ENCODE measurements around the gene NR3C2. TPM values are rescaled to one million over a fixed set of nuclear protein-coding genes. Genes with fewer than 3 reads are reported as not detected.

The NR3C2 gene
- total RNA-seq, 1 donor from 2014 or later, result 2.7 TPM

DNA sequence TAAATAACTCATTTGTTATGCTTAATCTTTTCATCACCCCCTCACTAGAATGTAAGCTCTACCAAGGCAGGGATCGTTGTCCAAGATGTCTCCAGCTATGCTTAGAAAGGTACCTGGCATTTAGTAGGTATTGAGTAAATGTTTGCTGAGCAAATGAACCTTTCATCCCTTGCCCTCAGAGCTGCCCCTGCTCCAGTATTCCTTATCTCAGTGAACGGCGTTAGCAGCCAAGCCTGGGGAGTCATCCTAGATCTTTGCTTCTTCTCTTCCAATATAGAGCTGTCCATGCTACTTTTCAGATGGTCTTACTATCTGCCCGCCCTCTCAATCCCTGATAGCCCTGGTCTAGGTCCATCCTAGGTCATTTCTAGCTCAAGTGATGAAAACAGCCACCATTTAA, 188.4 kb downstream of the NR3C2 start:
- TF ChIP-seq CTCF (IDR thresholded peaks at IDR 0.05; ENCODE audit: unreplicated experiment), result no peak
- DNase-seq (ENCODE audit: low spot score, unreplicated experiment), result no peak
- Mint-ChIP-seq H3K36me3 (ENCODE audit: insufficient read depth) (peaks cover 2% of the 10 kb centered on the region), H3K4me1 (ENCODE audit: low read depth) (peaks cover 9% of the 10 kb centered on the region), H3K4me3 (ENCODE audit: low read depth) (no peak overlapping the region), H3K27ac (peak overlapping the region; percentile 43), H3K9me3 (ENCODE audit: low read depth) (peaks cover 5% of the 10 kb centered on the region), H3K27me3 (no peaks in the 10 kb centered on the region)

DNA sequence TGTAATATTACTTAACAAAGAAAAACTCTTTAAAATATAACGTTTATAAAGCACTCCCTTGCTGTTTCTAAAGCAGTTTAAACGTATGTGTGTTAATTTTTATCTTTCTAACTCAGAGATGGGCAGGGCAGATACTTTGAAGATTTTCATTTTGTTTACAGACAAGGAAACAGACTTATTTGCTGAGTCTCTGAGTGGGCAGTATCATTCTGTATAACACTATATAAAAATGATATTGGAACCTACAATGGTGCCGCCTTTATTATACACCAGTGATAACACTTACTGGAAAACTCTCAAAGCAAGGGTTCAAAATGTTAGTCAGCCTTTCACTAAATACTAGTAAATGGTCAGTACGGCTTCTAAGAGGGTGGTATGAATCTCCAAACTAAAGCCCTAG, 193.4 kb downstream of the NR3C2 start:
- DNase-seq (ENCODE audit: low spot score, unreplicated experiment), result no peak
- H3K36me3 Mint-ChIP-seq (ENCODE audit: insufficient read depth), result peaks cover 2% of the 10 kb centered on the region
- H3K27ac Mint-ChIP-seq, result no peak overlapping the region
- H3K4me1 Mint-ChIP-seq (ENCODE audit: low read depth), result peaks cover 4% of the 10 kb centered on the region
- no peaks in the 10 kb centered on the region for H3K27me3 Mint-ChIP-seq
- TF ChIP-seq CTCF (IDR thresholded peaks at IDR 0.05; ENCODE audit: unreplicated experiment), result no peak
- peaks cover 5% of the 10 kb centered on the region for H3K9me3 Mint-ChIP-seq (ENCODE audit: low read depth)
- no peak overlapping the region for H3K4me3 Mint-ChIP-seq (ENCODE audit: low read depth)

DNA sequence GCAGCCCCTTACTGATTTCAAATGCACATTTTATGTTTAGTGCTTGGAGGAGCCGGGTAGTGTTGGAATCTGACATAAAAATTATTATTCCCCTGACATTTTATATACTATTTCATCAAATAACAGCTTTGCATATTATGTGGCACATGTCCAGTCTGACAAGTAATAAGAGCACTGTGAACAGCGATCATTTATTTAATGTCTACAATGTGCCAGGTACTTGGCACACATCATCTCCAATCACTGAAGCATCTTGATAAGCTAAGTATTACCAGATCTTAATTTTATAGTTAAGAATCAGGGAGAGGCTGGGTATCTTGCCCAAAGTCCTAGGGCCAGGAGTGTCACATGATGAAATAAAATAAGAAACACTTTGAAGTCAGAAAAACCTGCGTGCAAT, 197.2 kb downstream of the NR3C2 start:
- H3K36me3 Mint-ChIP-seq (ENCODE audit: insufficient read depth), result no peaks in the 10 kb centered on the region
- H3K9me3 Mint-ChIP-seq (ENCODE audit: low read depth), result peaks cover 3% of the 10 kb centered on the region
- no peaks in the 10 kb centered on the region for H3K27me3 Mint-ChIP-seq
- DNase-seq (ENCODE audit: low spot score, unreplicated experiment), result no peak
- TF ChIP-seq CTCF (IDR thresholded peaks at IDR 0.05; ENCODE audit: unreplicated experiment), result no peak
- no peak overlapping the region for H3K4me3 Mint-ChIP-seq (ENCODE audit: low read depth)
- H3K4me1 Mint-ChIP-seq (ENCODE audit: low read depth), result no peaks in the 10 kb centered on the region
- no peak overlapping the region for H3K27ac Mint-ChIP-seq

DNA sequence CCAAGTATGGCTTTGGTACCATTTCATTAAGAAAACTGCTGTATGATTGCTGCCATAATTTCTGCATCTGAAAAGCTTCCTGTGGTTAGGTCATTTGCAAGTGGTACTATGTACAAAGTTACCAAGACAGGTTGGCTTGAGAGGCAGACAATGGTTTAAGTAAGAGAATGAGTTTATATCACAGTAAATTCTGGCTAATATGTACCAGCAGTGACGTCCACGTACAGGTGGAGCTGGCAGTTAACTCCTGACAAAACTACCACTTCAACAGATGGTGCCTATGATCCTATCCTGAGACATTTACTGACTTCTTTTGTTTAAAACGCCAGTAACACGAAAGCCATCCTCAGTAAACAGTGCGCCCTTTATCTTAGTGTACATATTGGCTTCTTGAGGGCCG, 198.4 kb downstream of the NR3C2 start:
- no peaks in the 10 kb centered on the region for H3K36me3 Mint-ChIP-seq (ENCODE audit: insufficient read depth)
- DNase-seq (ENCODE audit: low spot score, unreplicated experiment), result no peak
- no peak overlapping the region for H3K27ac Mint-ChIP-seq
- H3K4me3 Mint-ChIP-seq (ENCODE audit: low read depth), result no peak overlapping the region
- H3K9me3 Mint-ChIP-seq (ENCODE audit: low read depth), result peaks cover 3% of the 10 kb centered on the region
- TF ChIP-seq CTCF (IDR thresholded peaks at IDR 0.05; ENCODE audit: unreplicated experiment), result no peak
- H3K27me3 Mint-ChIP-seq, result no peaks in the 10 kb centered on the region
- no peaks in the 10 kb centered on the region for H3K4me1 Mint-ChIP-seq (ENCODE audit: low read depth)

DNA sequence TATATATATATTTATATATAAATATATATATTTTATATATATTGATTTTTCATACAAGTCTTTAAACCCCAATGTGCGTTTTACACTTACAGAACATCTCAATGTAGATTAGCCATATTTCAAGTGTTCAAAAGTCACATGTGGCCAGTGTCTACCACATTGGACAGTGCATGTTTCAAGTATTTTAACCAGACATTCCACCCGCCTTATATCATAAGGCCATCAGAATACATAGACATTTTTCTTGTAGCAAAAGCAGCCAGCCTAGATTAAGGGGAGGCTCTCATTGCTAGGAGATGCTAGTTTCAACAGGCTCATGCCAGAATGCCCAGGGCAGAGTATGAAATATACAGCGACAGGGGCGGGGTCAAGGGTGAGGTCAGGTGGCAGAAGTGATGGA, 202.0 kb downstream of the NR3C2 start:
- Mint-ChIP-seq H3K4me1 (ENCODE audit: low read depth) (no peaks in the 10 kb centered on the region), H3K9me3 (ENCODE audit: low read depth) (peaks cover 3% of the 10 kb centered on the region), H3K4me3 (ENCODE audit: low read depth) (no peak overlapping the region), H3K27ac (no peak overlapping the region), H3K36me3 (ENCODE audit: insufficient read depth) (no peaks in the 10 kb centered on the region), H3K27me3 (no peaks in the 10 kb centered on the region)
- no peak for TF ChIP-seq CTCF (IDR thresholded peaks at IDR 0.05; ENCODE audit: unreplicated experiment)
- no peak for DNase-seq (ENCODE audit: low spot score, unreplicated experiment)
